ENCODE measurements around the gene TEX35. TPM values are rescaled to one million over a fixed set of nuclear protein-coding genes. Genes with fewer than 3 reads are reported as not detected.

TEX35 gene
- polyA plus RNA-seq, 1 donor: 0.10 TPM

- DNase-seq: no peak
Observed at GRCh38 chr1:178520803-178521202, 7.9 kb downstream of the TEX35 start.

- DNase-seq: no peak
Observed at GRCh38 chr1:178521241-178521640, 8.3 kb downstream of the TEX35 start.

GRCh38 chr1:178527117-178527516 is 14.2 kb downstream of the TEX35 start:
- no peak for DNase-seq

- no peak for DNase-seq
Observed at GRCh38 chr1:178528228-178528952, 15.5 kb downstream of the TEX35 start.

GRCh38 chr1:178528953-178529335 is 16.0 kb downstream of the TEX35 start:
- no peak for DNase-seq

GRCh38 chr1:178529364-178530036 is 16.6 kb downstream of the TEX35 start:
- no peak for DNase-seq

GRCh38 chr1:178530037-178530402 is 17.1 kb downstream of the TEX35 start:
- DNase-seq: no peak

- no peak for DNase-seq
Observed at GRCh38 chr1:178530502-178530901, 17.6 kb downstream of the TEX35 start.

- no peak for DNase-seq
Observed at GRCh38 chr1:178531887-178532286, 19.0 kb downstream of the TEX35 start.

- peak; percentile 85 for DNase-seq
Observed at GRCh38 chr1:178532392-178532791, 19.5 kb downstream of the TEX35 start.

GRCh38 chr1:178533121-178533946 is 20.4 kb downstream of the TEX35 start:
- no peak for DNase-seq

- no peak for DNase-seq
Observed at GRCh38 chr1:178534137-178534868, 21.4 kb downstream of the TEX35 start.

- no peak for DNase-seq
Observed at GRCh38 chr1:178536329-178536728, 23.4 kb downstream of the TEX35 start.

- DNase-seq: peak; percentile 46
Observed at GRCh38 chr1:178536844-178537371, 24.0 kb downstream of the TEX35 start.

- DNase-seq: no peak
Observed at GRCh38 chr1:178537382-178538090, 24.6 kb downstream of the TEX35 start.

GRCh38 chr1:178538192-178538916 is 25.4 kb downstream of the TEX35 start:
- no peak for DNase-seq

- DNase-seq: no peak
Observed at GRCh38 chr1:178539291-178539690, 26.4 kb downstream of the TEX35 start.

- DNase-seq: no peak
Observed at GRCh38 chr1:178540204-178540603, 27.3 kb downstream of the TEX35 start.

- DNase-seq: no peak
Observed at GRCh38 chr1:178540646-178541045, 27.7 kb downstream of the TEX35 start.

- DNase-seq: no peak
Observed at GRCh38 chr1:178541379-178541778, 28.5 kb downstream of the TEX35 start.

All from hindlimb muscle (tissue), 1 donor.